ENCODE results near the gene PRKACA.
"Not testable (repeated sequence)": the region's sequence is repeated elsewhere in the genome, so short reads cannot be mapped to it uniquely, and the experiment has no call there.

The PRKACA gene

DNA sequence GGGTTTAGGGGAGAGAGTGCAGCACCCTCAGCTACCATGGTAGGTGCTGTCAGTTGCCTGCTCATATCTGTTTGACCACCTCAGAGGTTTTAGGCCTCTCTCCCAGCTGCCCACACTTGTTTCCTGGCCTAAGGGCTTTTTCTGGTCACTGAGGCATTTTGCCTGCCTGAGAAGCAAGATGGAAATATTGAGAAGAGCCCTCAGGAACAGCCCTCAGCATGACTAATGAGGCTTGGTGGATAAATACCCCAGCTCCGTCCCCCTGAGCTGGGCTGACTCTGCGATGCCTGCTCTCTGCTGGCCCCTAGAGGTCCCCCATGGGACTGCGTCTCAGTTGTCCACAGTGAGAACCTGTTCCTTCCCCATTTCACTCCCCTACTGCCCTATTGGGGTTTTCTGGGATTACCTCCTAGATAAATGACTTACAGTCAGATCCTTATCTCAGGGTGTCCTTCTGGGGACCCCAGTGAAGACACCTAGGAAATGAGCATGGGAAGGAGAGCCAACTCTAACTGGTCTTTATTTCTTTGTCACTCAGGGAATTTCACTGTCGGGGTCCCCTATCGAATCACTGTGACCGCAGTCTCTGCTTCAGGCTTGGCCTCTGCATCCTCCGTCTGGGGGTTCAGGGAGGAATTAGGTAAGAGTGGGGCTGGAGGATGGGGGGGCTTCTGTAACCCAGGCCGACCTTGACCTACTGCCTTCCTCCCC is 69.0 kb downstream of the PRKACA start:
- DNase-seq (ENCODE audit: low read depth): peak; percentile 42

DNA sequence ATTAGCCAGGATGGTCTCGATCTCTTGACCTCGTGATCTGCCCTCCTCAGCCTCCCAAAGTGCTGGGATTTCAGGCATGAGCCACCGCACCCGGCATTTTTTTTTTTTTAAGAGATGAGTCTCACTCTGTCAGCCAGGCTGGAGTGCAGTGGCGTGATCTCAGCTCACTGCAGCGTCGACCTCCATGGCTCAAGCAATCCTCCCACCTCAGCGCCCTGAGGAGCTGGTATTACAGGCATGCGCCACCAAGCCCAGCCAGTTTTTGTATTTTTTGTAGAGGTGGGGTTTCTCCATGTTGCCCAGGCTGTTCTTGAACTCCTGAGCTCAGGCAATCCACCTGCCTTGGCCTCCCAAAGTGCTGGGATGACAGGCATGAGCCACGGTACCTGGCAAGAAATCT is 69.7 kb downstream of the PRKACA start:
- not testable (repeated sequence) for DNase-seq (ENCODE audit: low read depth)

DNA sequence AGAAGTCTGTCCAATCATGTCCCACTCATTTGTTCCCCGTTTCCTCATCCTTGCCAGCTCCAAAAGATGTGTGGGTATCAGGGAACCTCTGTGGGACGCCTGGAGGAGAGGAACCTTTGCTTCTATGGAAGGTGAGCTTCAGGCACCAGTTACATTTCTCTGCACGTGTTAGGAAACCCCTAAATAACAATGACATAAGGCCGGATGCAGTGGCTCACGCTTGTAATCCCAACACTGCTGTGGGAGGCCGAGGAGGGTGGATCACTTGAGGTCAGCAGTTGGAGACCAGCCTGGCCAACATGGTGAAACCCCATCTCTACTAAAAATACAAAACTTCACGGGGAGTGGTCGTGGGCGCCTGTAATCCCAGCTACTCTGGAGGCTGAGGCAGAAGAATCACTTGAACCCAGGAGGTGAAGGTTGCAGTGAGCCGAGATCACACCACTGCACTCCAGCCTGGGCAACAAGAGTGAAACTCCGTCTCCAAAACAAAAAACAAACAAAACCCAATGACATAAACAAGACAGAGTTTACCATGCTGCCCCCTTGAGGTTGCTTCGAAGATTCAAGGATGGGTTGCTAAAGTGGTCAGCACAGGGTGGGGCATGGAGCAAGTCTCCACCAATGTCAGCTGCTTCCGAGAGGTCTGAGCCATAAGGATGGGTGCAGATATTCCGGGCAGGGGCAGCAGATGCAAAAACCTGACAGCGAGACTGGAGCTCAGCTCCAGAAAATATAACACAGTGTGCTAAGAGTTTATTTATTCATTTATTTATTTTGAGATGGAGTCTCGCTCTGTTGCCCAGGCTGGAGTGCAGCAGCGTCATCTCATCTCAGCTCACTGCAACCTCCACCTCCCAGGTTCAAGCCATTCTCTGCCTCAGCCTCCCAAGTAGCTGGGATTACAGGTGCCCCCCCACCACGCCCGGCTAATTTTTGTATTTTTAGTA is 74.6 kb downstream of the PRKACA start:
- DNase-seq (ENCODE audit: low read depth): peak; percentile 60

All from EH (cell line).